Colonic mucosa (tissue), 4 donors: ENCODE results near the gene APOD. TPM values are rescaled to one million over a fixed set of nuclear protein-coding genes. Genes with fewer than 3 reads are reported as not detected.

Experiments
- DNase-seq: peaks from one replicate; pipeline ENCODE4 v3.0.0-alpha.2; 2020
- H3K27ac ChIP-seq: fragments of 200-600 bp; one replicate; pipeline ENCODE4 v1.8.0; 2021
- H3K27me3 ChIP-seq: fragments of 200-600 bp; one replicate; pipeline ENCODE4 v1.8.0; 2021
- H3K36me3 ChIP-seq: fragments of 200-600 bp; one replicate; pipeline ENCODE4 v1.8.0; 2021
- H3K4me1 ChIP-seq: fragments of 200-600 bp; one replicate; pipeline ENCODE4 v1.8.0; 2021; ENCODE audit warnings: mild to moderate bottlenecking
- H3K4me3 ChIP-seq: fragments of 200-600 bp; one replicate; pipeline ENCODE4 v1.8.0; 2021
- H3K9ac ChIP-seq, 2 donors: one replicate each; pipeline ENCODE4 v1.7.0; 2013; ENCODE audit warnings: control low read depth in 2 of 2, low read depth in 2 of 2, low read length in 2 of 2
- H3K9me3 ChIP-seq: fragments of 200-600 bp; one replicate; pipeline ENCODE4 v1.8.0; 2021
- intact Hi-C: fragments of 100-400 bp; cut with DNase I; formaldehyde crosslinking; loops from one replicate; pipeline ENCODE4 v1.14.1; 2022
- total RNA-seq, 2 donors: library from RNA; stranded (reverse); fragmentation: NEBNext Ultra II Directional in 1 of 2; extraction: Animal tissue kit (Norgen Biotek cat#: 25700) in 1 of 2; gene quantifications; one replicate each; pipeline ENCODE4 v1.2.1, GENCODE V29; 2021
- TF ChIP-seq, protein P1 (sequence below): fragments of 200-600 bp; IDR thresholded peaks from one replicate; pipeline ENCODE4 v1.8.0; 2022; ENCODE audit warnings: antibody characterized with exemption, mild to moderate bottlenecking
- donor health status: healthy.
- donor health status: DM: no; HTN: no; CAD: no.
- donor health status: DM: no; HTN: no; CAD: no.

APOD gene
- total RNA-seq, 2 donors from 2014 or later: 7.2 to 13.1 TPM

DNA sequence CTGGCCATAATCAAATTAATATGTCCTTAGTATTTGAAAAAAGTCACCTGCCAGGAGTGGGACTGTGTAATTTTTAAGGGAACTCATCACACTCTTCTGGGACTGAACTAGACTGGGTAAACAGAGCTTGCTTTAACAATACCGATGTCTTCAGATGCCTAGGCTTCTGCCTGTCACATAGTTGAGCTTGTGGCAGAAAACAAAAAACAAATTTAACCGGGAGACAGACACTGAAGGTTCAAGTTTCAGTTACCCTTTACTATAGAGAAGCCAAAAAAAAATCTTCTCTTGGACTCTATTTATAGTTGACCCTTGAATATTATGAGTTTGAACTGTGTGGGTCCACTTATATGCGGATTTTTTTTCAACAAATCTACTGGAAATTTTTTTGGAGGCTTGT lies 51.4 kb downstream of the APOD start:
- Histone ChIP-seq H3K4me3 (no peak overlapping the region), H3K4me1 (no peaks in the 10 kb centered on the region), H3K9me3 (no peaks in the 10 kb centered on the region), H3K36me3 (no peaks in the 10 kb centered on the region), H3K9ac (no peak overlapping the region), H3K27me3 (no peaks in the 10 kb centered on the region), H3K27ac (no peak overlapping the region)
- DNase-seq: no peak
- TF ChIP-seq, protein P1, sequence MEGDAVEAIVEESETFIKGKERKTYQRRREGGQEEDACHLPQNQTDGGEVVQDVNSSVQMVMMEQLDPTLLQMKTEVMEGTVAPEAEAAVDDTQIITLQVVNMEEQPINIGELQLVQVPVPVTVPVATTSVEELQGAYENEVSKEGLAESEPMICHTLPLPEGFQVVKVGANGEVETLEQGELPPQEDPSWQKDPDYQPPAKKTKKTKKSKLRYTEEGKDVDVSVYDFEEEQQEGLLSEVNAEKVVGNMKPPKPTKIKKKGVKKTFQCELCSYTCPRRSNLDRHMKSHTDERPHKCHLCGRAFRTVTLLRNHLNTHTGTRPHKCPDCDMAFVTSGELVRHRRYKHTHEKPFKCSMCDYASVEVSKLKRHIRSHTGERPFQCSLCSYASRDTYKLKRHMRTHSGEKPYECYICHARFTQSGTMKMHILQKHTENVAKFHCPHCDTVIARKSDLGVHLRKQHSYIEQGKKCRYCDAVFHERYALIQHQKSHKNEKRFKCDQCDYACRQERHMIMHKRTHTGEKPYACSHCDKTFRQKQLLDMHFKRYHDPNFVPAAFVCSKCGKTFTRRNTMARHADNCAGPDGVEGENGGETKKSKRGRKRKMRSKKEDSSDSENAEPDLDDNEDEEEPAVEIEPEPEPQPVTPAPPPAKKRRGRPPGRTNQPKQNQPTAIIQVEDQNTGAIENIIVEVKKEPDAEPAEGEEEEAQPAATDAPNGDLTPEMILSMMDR: no peak
- intact Hi-C loops: no loop called here

DNA sequence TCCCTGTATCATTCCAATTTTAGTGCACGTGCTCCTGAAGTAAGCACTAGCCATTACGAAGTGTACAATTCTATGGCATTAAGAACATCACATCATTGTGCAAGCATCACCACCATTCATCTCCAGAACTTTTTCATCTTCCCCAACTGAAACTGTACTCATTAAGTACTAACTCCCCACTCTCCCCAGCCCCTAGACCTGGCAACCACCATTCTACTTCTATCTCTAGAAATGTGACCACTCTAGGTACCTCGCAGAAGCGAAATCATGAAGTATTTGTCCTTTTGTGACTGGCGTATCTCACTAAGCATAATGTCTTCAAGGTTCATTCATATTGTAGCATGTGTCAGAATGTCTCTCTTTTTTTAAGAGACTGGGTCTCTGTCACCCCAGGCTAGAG lies 52.1 kb downstream of the APOD start:
- TF ChIP-seq, protein P1: no peak
- no peaks in the 10 kb centered on the region for H3K4me1 ChIP-seq
- no peaks in the 10 kb centered on the region for H3K27me3 ChIP-seq
- no peak overlapping the region for H3K4me3 ChIP-seq
- no peaks in the 10 kb centered on the region for H3K9me3 ChIP-seq
- H3K27ac ChIP-seq: no peak overlapping the region
- DNase-seq: no peak
- no peak overlapping the region for H3K9ac ChIP-seq
- no peaks in the 10 kb centered on the region for H3K36me3 ChIP-seq
- intact Hi-C loops: no loop called here

DNA sequence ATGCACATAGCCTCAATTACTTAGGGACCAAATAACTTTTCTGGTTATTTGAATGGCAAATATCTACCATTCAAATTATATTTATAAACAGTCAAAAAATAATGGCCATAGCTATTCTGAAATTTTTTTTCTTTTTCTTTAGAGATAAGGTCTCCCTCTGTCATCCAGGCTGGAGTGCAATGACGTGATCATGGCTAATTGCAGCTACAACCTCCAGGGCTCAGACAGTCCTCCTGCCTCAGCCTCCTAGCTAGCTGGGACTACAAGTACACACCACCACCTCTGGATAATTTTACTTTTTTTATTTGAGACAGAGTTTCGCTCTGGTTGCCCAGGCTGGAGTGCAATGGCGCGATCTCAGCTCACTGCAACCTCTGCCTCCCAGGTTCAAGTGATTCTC lies 57.2 kb downstream of the APOD start:
- Histone ChIP-seq H3K36me3 (no peaks in the 10 kb centered on the region), H3K9me3 (no peaks in the 10 kb centered on the region), H3K27ac (no peak overlapping the region), H3K9ac (no peak overlapping the region), H3K4me1 (no peaks in the 10 kb centered on the region), H3K4me3 (no peak overlapping the region), H3K27me3 (no peaks in the 10 kb centered on the region)
- DNase-seq: no peak
- TF ChIP-seq, protein P1: no peak
- intact Hi-C loops: no loop called here

DNA sequence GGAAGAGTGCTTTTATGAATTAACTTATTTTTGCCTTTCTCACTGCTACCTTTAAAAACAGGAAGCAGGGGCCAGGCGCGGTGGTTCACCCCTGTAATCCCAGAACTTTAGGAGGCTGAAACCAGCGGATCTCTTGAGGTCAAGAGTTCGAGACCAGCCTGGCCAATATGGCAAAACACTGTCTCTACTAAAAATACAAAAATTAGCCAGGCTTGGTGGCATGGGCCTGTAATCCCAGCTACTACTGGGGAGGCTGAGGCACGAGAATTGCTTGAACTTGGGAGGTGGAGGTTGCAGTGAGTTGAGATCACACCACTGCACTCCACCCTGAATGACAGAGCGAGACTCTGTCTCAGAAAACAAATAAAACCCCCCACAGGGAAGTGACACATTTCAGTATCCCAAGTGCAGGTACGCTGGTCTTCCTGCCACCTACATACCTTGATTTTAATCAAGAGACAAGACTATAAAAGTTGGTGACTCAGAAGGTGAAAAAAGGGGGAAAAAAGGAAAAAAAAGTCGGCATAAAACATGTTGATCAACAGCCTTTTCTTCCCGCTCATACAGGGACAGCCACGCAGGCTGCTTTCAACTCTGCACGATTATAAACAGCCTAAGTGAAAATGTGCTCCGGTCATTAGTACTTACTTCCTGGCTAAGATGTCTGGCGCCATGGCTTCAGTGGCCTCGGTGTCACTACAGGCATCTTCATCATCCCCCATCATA lies 59.4 kb downstream of the APOD start:
- Histone ChIP-seq H3K27ac (no peak overlapping the region), H3K9ac (no peak overlapping the region), H3K4me3 (no peak overlapping the region), H3K36me3 (no peaks in the 10 kb centered on the region), H3K27me3 (no peaks in the 10 kb centered on the region), H3K4me1 (no peaks in the 10 kb centered on the region), H3K9me3 (no peaks in the 10 kb centered on the region)
- DNase-seq: no peak
- intact Hi-C loops: no loop called here
- TF ChIP-seq, protein P1: no peak

DNA sequence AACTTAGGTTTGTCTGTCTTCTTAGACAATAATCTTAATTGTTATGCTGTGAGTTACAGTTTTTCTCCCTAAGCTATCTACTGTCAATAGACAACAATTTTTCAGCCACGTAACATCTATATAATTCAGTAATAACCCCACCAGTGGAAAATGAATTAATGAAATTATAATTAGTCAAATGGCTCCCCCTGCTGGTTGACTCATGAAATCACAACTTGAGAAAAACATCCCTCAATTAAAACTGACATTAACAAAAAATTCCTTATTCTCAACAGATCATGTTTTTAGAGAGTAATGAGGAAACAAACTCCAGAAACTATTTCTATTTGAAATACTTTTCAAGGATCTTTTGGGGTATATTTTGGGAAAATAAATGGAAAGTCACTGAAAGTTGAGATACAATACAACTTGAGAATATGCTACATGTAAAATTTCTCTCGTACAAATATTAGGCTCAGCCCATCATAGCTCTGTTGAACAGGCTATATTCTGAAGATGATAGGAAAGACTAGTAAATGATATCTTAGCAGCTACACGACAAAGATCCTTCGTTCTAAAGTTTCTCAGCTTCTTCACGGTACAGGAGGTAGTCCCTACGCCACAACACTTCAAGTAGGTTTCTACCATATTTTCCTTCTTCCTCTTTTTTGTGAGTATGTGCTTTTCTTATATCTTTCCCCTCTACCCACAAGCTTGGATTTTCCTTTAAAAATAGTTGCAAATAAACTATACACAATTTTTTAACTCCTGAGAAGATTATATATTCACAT lies 61.3 kb downstream of the APOD start:
- intact Hi-C loops: loop anchor here (1.0 kb wide), 1 partner anchor 251 kb away; the partner anchor contains the start of gene XXYLT1
- no peaks in the 10 kb centered on the region for H3K4me1 ChIP-seq
- H3K9ac ChIP-seq: no peak overlapping the region
- no peaks in the 10 kb centered on the region for H3K36me3 ChIP-seq
- no peaks in the 10 kb centered on the region for H3K27me3 ChIP-seq
- TF ChIP-seq, protein P1: peak; percentile 79
- no peak overlapping the region for H3K27ac ChIP-seq
- peak; percentile 26 for DNase-seq
- no peaks in the 10 kb centered on the region for H3K9me3 ChIP-seq
- H3K4me3 ChIP-seq: no peak overlapping the region

Other genes with a start within 250 kb of the APOD start
- gene ACAP2, start 140.9 kb downstream of the APOD start, total RNA-seq: 10 to 100 TPM; 48.8 to 62.4 TPM
- 10 to 100 TPM; 37.4 to 55.8 TPM for gene PPP1R2, start 40.6 kb downstream of the APOD start, total RNA-seq
- gene MUC20, start 137.0 kb upstream of the APOD start, total RNA-seq: 100 to 1,000 TPM in 1 of 2 donors, 10 to 100 TPM in 1; 58.1 to 170 TPM
- 100 to 1,000 TPM; 150 to 203 TPM for gene MUC4, start 228.0 kb upstream of the APOD start, total RNA-seq